HG02970 (cell line): ENCODE measurements around the gene FUT1.
A peak's percentile ranks its signal among the peaks of the same experiment; 100 is the strongest.
"Not testable (repeated sequence)": the region's sequence is repeated elsewhere in the genome, so short reads cannot be mapped to it uniquely, and the experiment has no call there.

Source experiments
- ATAC-seq: cut with Tn5 transposase; IDR thresholded peaks from one replicate; pipeline ENCODE4 v1.9.1; 2021; ENCODE audit warnings: mild to moderate bottlenecking, moderate library complexity, moderate number of reproducible peaks; ENCODE audit not compliant: unreplicated experiment, low FRiP score

Gene FUT1

GRCh38 chr19:48752496-48753365 is at the start of gene FUT1:
TSS of gene FUT1 (minus strand) at chr19:48752641. CDS start at chr19:48751281, 1,360 bp downstream.
- no peak for ATAC-seq

GRCh38 chr19:48799358-48800300 is 47.2 kb upstream of the FUT1 start:
- ATAC-seq = no peak

GRCh38 chr19:48798937-48799336 is 46.5 kb upstream of the FUT1 start:
- no peak for ATAC-seq

GRCh38 chr19:48797103-48797502 is 44.7 kb upstream of the FUT1 start:
- ATAC-seq = no peak

GRCh38 chr19:48796298-48797083 is 44.0 kb upstream of the FUT1 start:
- ATAC-seq = no peak

GRCh38 chr19:48795685-48796070 is 43.2 kb upstream of the FUT1 start:
- ATAC-seq = no peak

GRCh38 chr19:48795055-48795684 is 42.7 kb upstream of the FUT1 start:
- peak; percentile 73 for ATAC-seq

- ATAC-seq = no peak
Measured at GRCh38 chr19:48794291-48794690, 41.9 kb upstream of the FUT1 start.

GRCh38 chr19:48793271-48793670 is 40.8 kb upstream of the FUT1 start:
- ATAC-seq = no peak

- ATAC-seq = not testable (repeated sequence)
Measured at GRCh38 chr19:48787331-48787730, 34.9 kb upstream of the FUT1 start.

- not testable (repeated sequence) for ATAC-seq
Measured at GRCh38 chr19:48786422-48786821, 34.0 kb upstream of the FUT1 start.

GRCh38 chr19:48784527-48784926 is 32.1 kb upstream of the FUT1 start:
- ATAC-seq = no peak

GRCh38 chr19:48780631-48781391 is 28.4 kb upstream of the FUT1 start:
- ATAC-seq = no peak

- no peak for ATAC-seq
Measured at GRCh38 chr19:48779636-48780035, 27.2 kb upstream of the FUT1 start.

GRCh38 chr19:48777720-48778119 is 25.3 kb upstream of the FUT1 start:
- no peak for ATAC-seq

GRCh38 chr19:48777139-48777538 is 24.7 kb upstream of the FUT1 start:
- no peak for ATAC-seq

- ATAC-seq = no peak
Measured at GRCh38 chr19:48772503-48772953, 20.1 kb upstream of the FUT1 start.

GRCh38 chr19:48770734-48771472 is 18.5 kb upstream of the FUT1 start:
- ATAC-seq = no peak
